Activated CD4-positive, alpha-beta T cell treated with anti-CD3 and anti-CD28 coated beads, Interleukin-2, Interleukin-6, amounts not matched to agents 100 ng/mL and 50 ng/mL, durations not matched to agents 16 hours and 8 hours (primary cell): ENCODE data around the gene CCDC40.

Experiments
- DNase-seq: peaks from one replicate; pipeline ENCODE4 v3.0.0-alpha.2; 2020

Gene CCDC40

GRCh38 chr17:80050706-80051105, 14.3 kb downstream of the CCDC40 start:
- DNase-seq, result no peak

GRCh38 chr17:80051681-80052080, 15.2 kb downstream of the CCDC40 start:
- DNase-seq, result no peak

GRCh38 chr17:80053102-80053501, 16.7 kb downstream of the CCDC40 start:
- no peak for DNase-seq

GRCh38 chr17:80055597-80055996, 19.2 kb downstream of the CCDC40 start:
- no peak for DNase-seq

- DNase-seq, result no peak
Observed at GRCh38 chr17:80058311-80058955, 22.0 kb downstream of the CCDC40 start.

- DNase-seq, result no peak
Observed at GRCh38 chr17:80060644-80061043, 24.2 kb downstream of the CCDC40 start.

GRCh38 chr17:80061421-80061820, 25.0 kb downstream of the CCDC40 start:
- no peak for DNase-seq

GRCh38 chr17:80063830-80064585, 27.6 kb downstream of the CCDC40 start:
- peak; percentile 12 for DNase-seq

- no peak for DNase-seq
Observed at GRCh38 chr17:80064696-80065095, 28.3 kb downstream of the CCDC40 start.

- no peak for DNase-seq
Observed at GRCh38 chr17:80065478-80066170, 29.2 kb downstream of the CCDC40 start.

- DNase-seq, result no peak
Observed at GRCh38 chr17:80067393-80067986, 31.0 kb downstream of the CCDC40 start.

GRCh38 chr17:80068301-80069222, 32.1 kb downstream of the CCDC40 start:
- DNase-seq, result no peak

- no peak for DNase-seq
Observed at GRCh38 chr17:80070375-80071115, 34.1 kb downstream of the CCDC40 start.

- no peak for DNase-seq
Observed at GRCh38 chr17:80071116-80071841, 34.8 kb downstream of the CCDC40 start.

GRCh38 chr17:80072410-80072809, 36.0 kb downstream of the CCDC40 start:
- no peak for DNase-seq

GRCh38 chr17:80080081-80080480, 43.6 kb downstream of the CCDC40 start:
- DNase-seq, result no peak

GRCh38 chr17:80081596-80081995, 45.2 kb downstream of the CCDC40 start:
- no peak for DNase-seq

- peak; percentile 84 for DNase-seq
Observed at GRCh38 chr17:80082403-80083135, 46.1 kb downstream of the CCDC40 start.

- DNase-seq, result no peak
Observed at GRCh38 chr17:80083136-80083661, 46.8 kb downstream of the CCDC40 start.

GRCh38 chr17:80084773-80085172, 48.3 kb downstream of the CCDC40 start:
- no peak for DNase-seq
